ENCODE results near the gene BCAS3.
"Not testable (repeated sequence)": the region's sequence is repeated elsewhere in the genome, so short reads cannot be mapped to it uniquely, and the experiment has no call there.

Gene BCAS3

GRCh38 chr17:60944751-60945150 lies 267.1 kb downstream of the BCAS3 start:
- ATAC-seq, result no peak

GRCh38 chr17:60947100-60947499 lies 269.4 kb downstream of the BCAS3 start:
- ATAC-seq, result no peak

GRCh38 chr17:60947543-60947942 lies 269.9 kb downstream of the BCAS3 start:
- ATAC-seq, result no peak

- ATAC-seq, result no peak
These were observed 275.1 kb downstream of the BCAS3 start for GRCh38 chr17:60952747-60953146.

GRCh38 chr17:60959011-60959410 lies 281.4 kb downstream of the BCAS3 start:
- ATAC-seq, result no peak

GRCh38 chr17:60959696-60960095 lies 282.0 kb downstream of the BCAS3 start:
- no peak for ATAC-seq

- ATAC-seq, result no peak
These were observed 282.9 kb downstream of the BCAS3 start for GRCh38 chr17:60960398-60961065.

GRCh38 chr17:60964160-60964559 lies 286.5 kb downstream of the BCAS3 start:
- no peak for ATAC-seq

GRCh38 chr17:60968266-60968665 lies 290.6 kb downstream of the BCAS3 start:
- ATAC-seq, result no peak

GRCh38 chr17:60969500-60970037 lies 291.9 kb downstream of the BCAS3 start:
- ATAC-seq, result no peak

GRCh38 chr17:60970741-60971140 lies 293.1 kb downstream of the BCAS3 start:
- ATAC-seq, result no peak

- no peak for ATAC-seq
These were observed 294.1 kb downstream of the BCAS3 start for GRCh38 chr17:60971515-60972369.

GRCh38 chr17:60976861-60977260 lies 299.2 kb downstream of the BCAS3 start:
- ATAC-seq, result not testable (repeated sequence)

- ATAC-seq, result no peak
These were observed 311.7 kb downstream of the BCAS3 start for GRCh38 chr17:60989379-60989778.

GRCh38 chr17:60989846-60990245 lies 312.2 kb downstream of the BCAS3 start:
- no peak for ATAC-seq

GRCh38 chr17:60993497-60993896 lies 315.8 kb downstream of the BCAS3 start:
- no peak for ATAC-seq

- no peak for ATAC-seq
These were observed 318.0 kb downstream of the BCAS3 start for GRCh38 chr17:60995680-60996079.

- ATAC-seq, result no peak
These were observed 323.3 kb downstream of the BCAS3 start for GRCh38 chr17:61000911-61001310.

- no peak for ATAC-seq
These were observed 324.7 kb downstream of the BCAS3 start for GRCh38 chr17:61002316-61002736.

GRCh38 chr17:61005358-61005757 lies 327.7 kb downstream of the BCAS3 start:
- ATAC-seq, result no peak

GRCh38 chr17:61005958-61006357 lies 328.3 kb downstream of the BCAS3 start:
- not testable (repeated sequence) for ATAC-seq

- ATAC-seq, result no peak
These were observed 330.3 kb downstream of the BCAS3 start for GRCh38 chr17:61007980-61008379.

- ATAC-seq, result no peak
These were observed 332.0 kb downstream of the BCAS3 start for GRCh38 chr17:61009663-61010062.

- no peak for ATAC-seq
These were observed 333.1 kb downstream of the BCAS3 start for GRCh38 chr17:61010661-61011170.

Data from activated CD4-positive, CD25-positive, alpha-beta regulatory T cell treated with anti-CD3 and anti-CD28 coated beads, Interleukin-2, amount 50 U/mL, for 24 hours (primary cell).